GM20000 (cell line): ENCODE results near the gene ZFAND2B.
"Not testable (repeated sequence)": the region's sequence is repeated elsewhere in the genome, so short reads cannot be mapped to it uniquely, and the experiment has no call there.

Source experiments
- DNase-seq: peaks from one replicate; pipeline ENCODE4 v3.0.0; 2012; ENCODE audit warnings: low spot score
- TF ChIP-seq, protein P1 (sequence below): IDR thresholded peaks from 2 replicates; pipeline ENCODE4 v1.5.1; 2012; ENCODE audit warnings: mild to moderate bottlenecking, control low read depth; ENCODE audit errors: extremely low read depth, missing control alignments

ZFAND2B gene

DNA sequence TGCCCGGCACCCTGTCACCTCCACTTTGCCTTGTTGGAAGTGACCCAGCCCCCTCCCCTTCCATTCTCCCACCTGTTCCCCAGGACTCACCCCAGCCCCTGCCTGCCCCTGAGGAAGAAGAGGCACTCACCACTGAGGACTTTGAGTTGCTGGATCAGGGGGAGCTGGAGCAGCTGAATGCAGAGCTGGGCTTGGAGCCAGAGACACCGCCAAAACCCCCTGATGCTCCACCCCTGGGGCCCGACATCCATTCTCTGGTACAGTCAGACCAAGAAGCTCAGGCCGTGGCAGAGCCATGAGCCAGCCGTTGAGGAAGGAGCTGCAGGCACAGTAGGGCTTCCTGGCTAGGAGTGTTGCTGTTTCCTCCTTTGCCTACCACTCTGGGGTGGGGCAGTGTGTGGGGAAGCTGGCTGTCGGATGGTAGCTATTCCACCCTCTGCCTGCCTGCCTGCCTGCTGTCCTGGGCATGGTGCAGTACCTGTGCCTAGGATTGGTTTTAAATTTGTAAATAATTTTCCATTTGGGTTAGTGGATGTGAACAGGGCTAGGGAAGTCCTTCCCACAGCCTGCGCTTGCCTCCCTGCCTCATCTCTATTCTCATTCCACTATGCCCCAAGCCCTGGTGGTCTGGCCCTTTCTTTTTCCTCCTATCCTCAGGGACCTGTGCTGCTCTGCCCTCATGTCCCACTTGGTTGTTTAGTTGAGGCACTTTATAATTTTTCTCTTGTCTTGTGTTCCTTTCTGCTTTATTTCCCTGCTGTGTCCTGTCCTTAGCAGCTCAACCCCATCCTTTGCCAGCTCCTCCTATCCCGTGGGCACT, 24.0 kb upstream of the ZFAND2B start:
- TF ChIP-seq, protein P1, sequence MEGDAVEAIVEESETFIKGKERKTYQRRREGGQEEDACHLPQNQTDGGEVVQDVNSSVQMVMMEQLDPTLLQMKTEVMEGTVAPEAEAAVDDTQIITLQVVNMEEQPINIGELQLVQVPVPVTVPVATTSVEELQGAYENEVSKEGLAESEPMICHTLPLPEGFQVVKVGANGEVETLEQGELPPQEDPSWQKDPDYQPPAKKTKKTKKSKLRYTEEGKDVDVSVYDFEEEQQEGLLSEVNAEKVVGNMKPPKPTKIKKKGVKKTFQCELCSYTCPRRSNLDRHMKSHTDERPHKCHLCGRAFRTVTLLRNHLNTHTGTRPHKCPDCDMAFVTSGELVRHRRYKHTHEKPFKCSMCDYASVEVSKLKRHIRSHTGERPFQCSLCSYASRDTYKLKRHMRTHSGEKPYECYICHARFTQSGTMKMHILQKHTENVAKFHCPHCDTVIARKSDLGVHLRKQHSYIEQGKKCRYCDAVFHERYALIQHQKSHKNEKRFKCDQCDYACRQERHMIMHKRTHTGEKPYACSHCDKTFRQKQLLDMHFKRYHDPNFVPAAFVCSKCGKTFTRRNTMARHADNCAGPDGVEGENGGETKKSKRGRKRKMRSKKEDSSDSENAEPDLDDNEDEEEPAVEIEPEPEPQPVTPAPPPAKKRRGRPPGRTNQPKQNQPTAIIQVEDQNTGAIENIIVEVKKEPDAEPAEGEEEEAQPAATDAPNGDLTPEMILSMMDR = no peak
- no peak for DNase-seq

DNA sequence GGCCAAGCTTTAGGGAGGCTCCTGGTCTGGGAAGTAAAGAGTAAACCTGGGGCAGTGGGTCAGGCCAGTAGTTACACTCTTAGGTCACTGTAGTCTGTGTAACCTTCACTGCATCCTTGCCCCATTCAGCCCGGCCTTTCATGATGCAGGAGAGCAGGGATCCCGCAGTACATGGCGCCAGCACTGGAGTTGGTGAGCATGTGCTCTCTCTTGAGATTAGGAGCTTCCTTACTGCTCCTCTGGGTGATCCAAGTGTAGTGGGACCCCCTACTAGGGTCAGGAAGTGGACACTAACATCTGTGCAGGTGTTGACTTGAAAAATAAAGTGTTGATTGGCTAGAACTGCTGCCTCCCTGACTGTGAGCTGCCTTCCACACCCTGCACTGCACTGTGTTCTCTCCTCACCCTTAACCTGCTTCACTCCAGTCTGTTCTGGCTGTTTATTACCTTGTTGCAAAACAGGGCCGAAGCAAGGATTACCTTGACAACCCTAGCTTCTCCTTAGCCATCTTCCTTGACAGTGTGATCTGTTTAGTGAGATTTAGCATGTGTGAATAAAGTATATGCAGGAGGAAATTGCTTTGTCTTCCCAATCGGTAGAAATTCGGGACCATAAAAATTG, 23.3 kb upstream of the ZFAND2B start:
- TF ChIP-seq, protein P1 = no peak
- no peak for DNase-seq

DNA sequence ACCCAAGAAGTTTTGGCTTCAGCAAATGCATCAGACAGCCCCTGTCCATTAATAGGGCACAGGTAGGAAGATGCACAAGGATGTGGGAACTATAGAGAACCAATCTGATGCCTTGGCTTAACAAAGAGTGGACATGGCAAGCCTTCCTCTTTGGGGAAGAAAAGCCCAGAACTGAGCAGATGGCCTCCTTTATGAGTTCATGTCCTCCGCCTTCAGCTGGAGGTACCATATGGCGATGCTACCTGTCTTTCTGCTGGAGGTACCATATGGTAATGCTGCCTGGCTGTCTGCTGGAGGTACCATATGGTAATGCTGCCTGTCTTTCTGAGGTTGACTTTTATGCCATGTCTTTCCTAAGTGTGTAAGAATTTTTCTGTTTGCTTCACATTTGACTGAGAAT, 22.5 kb upstream of the ZFAND2B start:
- TF ChIP-seq, protein P1 = no peak
- no peak for DNase-seq

DNA sequence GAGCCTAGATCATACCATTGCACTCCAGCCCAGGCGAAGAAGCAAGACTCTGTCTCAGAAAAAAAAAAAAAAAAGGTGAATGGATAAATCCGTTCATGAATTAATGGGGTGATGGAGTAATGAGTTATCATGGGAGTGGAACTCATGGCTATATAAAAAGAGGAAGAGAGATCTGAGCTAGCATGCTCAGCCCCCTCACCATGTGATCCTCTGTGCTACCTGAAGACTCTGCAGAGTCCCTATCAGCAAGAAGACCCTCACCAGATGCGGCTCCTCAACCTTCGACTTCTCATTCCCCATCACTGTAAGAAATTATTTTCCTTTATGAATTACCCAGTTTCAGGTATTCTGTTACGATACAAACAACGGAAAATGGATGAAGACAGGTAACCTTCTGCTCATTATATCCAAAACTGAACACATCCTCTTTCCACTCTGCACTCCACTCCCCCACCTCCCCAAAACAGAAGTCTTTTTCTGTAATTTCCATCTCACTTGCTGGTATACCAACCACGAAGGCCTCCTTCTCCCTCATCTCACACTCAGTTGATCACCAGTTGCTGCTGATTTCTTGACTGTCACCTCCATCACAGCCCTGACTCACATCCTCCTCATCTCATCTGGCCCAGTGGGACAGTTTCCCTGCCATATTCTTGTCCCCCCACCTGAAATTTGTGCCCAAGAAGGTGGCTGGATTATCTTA, 19.7 kb upstream of the ZFAND2B start:
- TF ChIP-seq, protein P1 = no peak

DNA sequence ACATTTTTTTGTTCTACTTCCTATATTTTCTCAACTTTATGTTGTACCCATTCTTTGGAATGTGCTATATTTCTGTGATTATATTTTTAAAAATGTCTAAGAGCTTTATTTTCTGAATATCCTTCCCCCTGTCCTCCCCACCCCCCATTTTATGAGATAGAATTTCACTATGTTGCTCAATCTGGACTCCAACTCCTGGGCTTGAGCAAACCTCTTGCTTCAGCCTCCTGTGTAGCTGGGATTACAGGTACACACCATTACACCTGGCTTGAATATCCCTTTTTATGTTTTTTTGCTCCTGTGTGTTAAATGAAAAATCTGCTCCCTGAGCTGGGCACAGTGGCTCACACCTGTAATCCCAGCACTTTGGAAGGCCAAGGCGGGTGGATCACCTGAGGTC, 9.2 kb upstream of the ZFAND2B start:
- TF ChIP-seq, protein P1 = no peak
- DNase-seq = no peak

More for the DNA sequence above, 19.7 kb upstream of the ZFAND2B start:
- DNase-seq = peak; percentile 31

DNA sequence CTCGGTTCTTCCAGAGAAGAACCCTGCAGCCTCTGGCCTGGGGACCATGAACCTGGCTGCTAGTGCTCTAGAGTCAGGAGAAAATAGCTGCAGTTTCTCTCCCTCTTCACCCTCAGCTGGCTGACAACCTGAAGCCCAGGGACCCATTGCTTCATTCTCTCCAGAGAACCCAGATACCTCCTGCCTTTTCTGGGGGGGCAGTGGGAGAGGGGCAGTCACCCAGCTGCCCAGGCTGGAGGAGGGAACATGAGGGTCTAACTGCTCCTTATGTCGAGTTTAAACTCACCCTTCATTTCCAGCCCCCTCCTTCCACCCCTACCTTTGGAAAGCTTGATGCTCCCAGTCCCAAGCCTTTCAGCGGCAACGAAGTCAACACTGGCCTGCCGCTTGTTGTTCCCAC, 7.6 kb upstream of the ZFAND2B start:
- TF ChIP-seq, protein P1 = no peak
- no peak for DNase-seq

DNA sequence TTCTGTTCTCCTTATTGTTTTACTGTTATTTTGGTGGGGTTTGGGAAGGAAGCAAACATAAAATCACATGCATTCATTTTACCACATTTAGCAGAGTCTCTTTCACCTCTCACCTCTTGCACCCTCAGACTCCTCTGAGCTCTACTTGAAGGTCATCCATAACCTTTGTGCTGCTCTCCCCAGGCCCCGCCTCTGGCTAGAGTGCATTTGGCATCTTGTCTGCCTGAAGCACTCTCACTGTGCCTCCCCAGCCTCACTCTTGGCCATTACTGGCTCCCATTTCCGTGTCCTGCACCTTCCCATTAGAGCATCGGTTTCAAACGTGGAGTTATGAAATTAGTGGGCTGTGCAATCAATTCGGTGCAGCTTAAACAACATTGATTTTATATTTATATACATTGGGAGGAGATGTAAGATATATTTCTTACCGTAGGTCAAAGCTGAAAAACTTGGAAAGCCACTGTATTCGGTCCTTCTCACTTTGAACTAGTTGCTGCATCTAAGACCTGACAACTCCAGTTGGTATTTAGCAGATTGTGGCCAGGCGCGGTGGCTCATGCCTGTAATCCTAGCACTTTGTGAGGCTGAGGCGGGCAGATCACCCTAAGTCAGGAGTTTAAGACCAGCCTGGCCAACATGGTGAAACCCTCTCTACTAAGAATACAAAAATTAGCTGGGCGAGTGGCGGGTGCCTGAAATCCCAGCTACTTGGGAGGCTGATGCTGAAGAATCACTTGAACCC, 6.9 kb upstream of the ZFAND2B start:
- no peak for DNase-seq
- TF ChIP-seq, protein P1 = no peak

DNA sequence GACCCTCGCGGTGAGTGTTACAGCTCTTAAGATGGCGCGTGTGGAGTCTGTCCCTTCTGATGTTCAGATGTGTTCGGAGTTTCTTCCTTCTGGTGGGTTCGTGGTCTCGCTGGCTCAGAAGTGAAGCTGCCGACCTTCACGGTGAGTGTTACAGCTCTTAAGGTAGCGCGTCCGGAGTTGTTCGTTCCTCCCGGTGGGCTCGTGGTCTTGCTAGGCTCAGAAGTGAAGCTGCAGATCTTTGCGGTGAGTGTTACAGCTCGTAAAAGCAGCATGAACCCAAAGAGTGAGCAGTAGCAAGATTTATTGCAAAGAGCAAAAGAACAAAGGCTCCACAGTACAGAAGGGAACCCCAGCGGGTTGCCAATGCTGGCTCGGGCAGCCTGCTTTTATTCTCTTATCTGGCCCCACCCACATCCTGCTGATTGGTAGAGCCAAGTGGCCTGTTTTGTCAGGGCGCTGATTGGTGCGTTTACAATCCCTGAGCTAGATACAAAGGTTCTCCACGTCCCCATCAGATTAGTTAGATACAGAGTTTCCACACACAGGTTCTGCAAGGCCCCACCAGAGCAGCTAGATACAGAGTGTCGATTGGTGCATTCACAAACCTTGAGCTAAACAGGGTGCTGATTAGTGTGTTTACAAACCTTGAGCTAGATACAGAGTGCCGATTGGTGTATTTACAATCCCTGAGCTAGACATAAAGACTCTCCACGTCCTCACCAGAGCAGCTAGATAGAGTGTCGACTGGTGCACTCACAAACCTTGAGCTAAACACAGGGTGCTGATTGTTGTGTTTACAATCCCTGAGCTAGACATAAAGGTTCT, 5.9 kb upstream of the ZFAND2B start:
- not testable (repeated sequence) for DNase-seq

DNA sequence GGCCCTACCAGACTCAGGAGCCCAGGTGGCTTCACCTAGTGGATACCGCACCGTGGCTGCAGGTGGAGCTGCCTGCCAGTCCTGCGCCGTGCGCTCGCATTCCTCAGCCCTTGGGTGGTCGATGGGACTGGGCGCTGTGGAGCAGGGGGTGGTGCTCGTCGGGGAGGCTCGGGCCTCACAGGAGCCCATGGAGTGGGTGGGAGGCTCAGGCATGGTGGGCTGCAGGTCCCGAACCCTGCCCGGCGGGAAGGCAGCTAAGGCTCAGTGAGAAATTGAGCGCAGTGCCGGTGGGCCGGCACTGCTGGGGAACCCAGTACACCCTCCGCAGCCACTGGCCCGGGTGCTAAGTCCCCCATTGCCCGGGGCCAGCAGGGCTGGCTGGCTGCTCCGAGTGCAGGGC, 5.3 kb upstream of the ZFAND2B start:
- DNase-seq = not testable (repeated sequence)
